ENCODE results near the gene EXD3.
A peak's percentile ranks its signal among the peaks of the same experiment; 100 is the strongest.

The EXD3 gene

DNA sequence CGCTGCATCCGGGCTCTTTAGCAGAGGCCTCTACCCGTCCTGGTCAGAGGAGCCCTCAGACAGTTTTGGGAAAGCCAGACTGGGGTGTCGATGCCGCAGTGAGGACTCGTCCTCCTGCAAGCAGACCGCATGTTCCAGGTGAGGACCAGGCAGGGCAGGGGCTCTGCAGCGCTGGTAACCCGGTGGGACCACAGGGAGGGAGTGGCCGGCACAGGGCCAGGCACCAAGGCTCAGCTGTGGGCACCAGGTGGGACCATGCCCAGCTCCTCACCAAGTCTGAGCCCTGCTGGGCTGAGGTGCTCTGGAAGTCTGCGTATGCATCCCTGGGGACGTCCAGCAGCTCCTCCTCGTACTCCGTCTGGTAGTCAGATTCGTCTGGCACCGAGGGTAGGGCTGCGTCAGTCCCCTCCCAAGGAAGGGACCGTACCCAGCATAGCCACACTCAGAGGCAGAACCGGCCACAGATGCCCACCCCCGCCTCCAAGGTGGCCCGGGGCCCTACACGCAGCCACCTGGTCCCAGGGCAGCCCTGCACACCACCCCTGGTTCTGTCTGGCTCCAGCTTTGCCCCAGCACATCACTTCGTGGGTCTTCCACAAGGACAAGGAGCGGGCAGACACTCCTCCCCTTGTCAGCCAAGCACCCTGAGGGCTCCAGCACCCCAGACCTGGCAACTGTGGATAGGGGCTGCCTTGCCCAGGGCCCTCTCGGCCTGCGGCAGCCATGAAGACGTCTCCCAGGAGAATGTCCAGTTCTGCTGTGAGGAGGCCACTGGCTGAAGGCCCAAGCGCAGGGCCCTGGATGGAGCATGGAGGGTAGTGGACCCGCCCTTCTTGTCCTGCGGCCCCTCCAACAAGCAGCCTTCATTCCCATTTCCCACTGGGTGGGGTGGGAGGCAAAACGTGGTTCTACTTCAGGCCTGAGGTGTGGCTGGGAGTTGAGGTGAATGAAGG lies 37.7 kb upstream of the EXD3 start:
- H2BK5ac ChIP-seq (ENCODE audit: low read length): peak overlapping the region; percentile 16
- peaks cover 0 to 6% (median 0%) of the 10 kb centered on the region in 3 experiments for H3K27me3 ChIP-seq (ENCODE audit: control insufficient read depth in 3 of 3, insufficient read depth in 3 of 3, low read depth in 1 of 3, low read length in 3 of 3)
- H3K18ac ChIP-seq (ENCODE audit: low read length): peak overlapping the region; percentile 27
- H3K27ac ChIP-seq (replicated peaks; ENCODE audit: low read length): no peak overlapping the region
- WGBS, 2 donors (ENCODE audit: extremely low coverage in 2 of 2, insufficient read length in 2 of 2, insufficient replicate concordance in 1 of 2): no CpG with 5 or more reads among the region's 31 CpGs
- peak overlapping the region; percentile 99 for H2AFZ ChIP-seq (ENCODE audit: low read length)
- no peak overlapping the region for H3K4ac ChIP-seq (ENCODE audit: low read length)
- peak overlapping the region; percentile 49 for H2BK12ac ChIP-seq (ENCODE audit: low read length)
- DNase-seq (ENCODE audit: low spot score): no peak
- peak overlapping the region; percentile 76 for H3K14ac ChIP-seq (ENCODE audit: low read length)
- H2BK15ac ChIP-seq (ENCODE audit: low read length): peak overlapping the region; percentile 100
- H4K8ac ChIP-seq (ENCODE audit: low read depth, low read length): peak overlapping the region; percentile 96
- H2BK120ac ChIP-seq (ENCODE audit: low read depth, low read length): no peak overlapping the region
- no peak overlapping the region for H3K4me2 ChIP-seq (ENCODE audit: insufficient read depth, low read length, poor library complexity, severe bottlenecking)
- peaks cover 10 to 11% of the 10 kb centered on the region in 2 donors for H3K4me1 ChIP-seq (ENCODE audit: control insufficient read depth in 2 of 2, insufficient read depth in 1 of 2, low read depth in 1 of 2, low read length in 2 of 2)
- peak overlapping the region; percentile 90 for H2AK5ac ChIP-seq (ENCODE audit: low read depth, low read length)
- peaks cover 0 to 2% of the 10 kb centered on the region in 2 donors for H3K9me3 ChIP-seq (replicated peaks in 1 of 2; ENCODE audit: control insufficient read depth in 2 of 2, insufficient read depth in 1 of 2, low read depth in 1 of 2, low read length in 2 of 2)
- no peak overlapping the region for H4K91ac ChIP-seq (ENCODE audit: low read depth, low read length, poor library complexity)
- no peak overlapping the region for H3K9ac ChIP-seq (ENCODE audit: low read depth, low read length, poor library complexity)
- no peak overlapping the region for H3K23ac ChIP-seq (ENCODE audit: low read depth, low read length, poor library complexity)
- H3K4me3 ChIP-seq (ENCODE audit: low read length in 2 of 2): no peak overlapping the region
- H3K79me1 ChIP-seq (ENCODE audit: low read depth, low read length): peaks cover 17% of the 10 kb centered on the region
- peaks cover 14 to 22% of the 10 kb centered on the region in 2 donors for H3K36me3 ChIP-seq (replicated peaks in 1 of 2; ENCODE audit: control insufficient read depth in 2 of 2, insufficient read depth in 2 of 2, low read length in 2 of 2)

DNA sequence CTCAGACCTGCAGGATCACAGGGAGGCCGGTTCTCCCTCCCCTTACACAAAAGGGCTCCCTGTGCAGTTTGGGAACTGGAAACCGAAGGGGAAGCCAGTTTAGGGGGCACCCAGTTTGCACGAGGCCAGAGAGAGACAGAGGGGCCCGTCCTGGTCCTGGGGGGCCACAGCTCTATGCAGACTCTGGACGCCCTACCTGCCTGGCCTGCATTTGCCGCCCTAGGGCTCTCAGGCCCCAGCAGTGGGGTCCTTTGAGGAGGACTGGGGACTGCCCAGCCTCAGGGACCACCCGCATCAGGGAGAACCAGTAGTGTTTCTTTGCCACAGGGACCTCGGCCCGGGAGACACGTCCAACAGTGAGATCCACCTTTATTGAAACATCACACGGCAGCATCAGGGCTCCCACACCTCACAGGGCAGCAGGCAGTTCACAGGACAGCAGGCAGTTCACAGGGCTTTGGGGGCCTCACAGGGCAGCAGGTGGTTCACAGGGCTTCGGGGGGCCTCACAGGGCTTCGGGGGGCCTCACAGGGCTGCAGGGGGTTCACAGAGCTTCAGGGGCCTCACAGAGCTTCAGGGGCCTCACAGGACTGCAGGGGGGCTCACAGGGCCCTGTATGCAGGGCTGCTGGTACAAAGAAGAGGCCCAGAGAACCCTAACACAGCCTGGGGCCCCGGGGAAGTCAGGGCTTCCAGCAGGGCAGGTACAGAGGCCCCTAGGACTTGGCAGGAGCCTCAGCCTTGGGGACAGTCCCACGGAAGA lies 36.8 kb upstream of the EXD3 start:
- Histone ChIP-seq H2AFZ (ENCODE audit: low read length) (peak overlapping the region; percentile 99), H3K23ac (ENCODE audit: low read depth, low read length, poor library complexity) (peak overlapping the region; percentile 69), H3K14ac (ENCODE audit: low read length) (peak overlapping the region; percentile 14), H2AK5ac (ENCODE audit: low read depth, low read length) (peak overlapping the region; percentile 90), H3K4me2 (ENCODE audit: insufficient read depth, low read length, poor library complexity, severe bottlenecking) (peak overlapping the region; percentile 97), H2BK15ac (ENCODE audit: low read length) (peak overlapping the region; percentile 100), H3K4ac (ENCODE audit: low read length) (peak overlapping the region; percentile 93), H3K9ac (ENCODE audit: low read depth, low read length, poor library complexity) (no peak overlapping the region), H2BK5ac (ENCODE audit: low read length) (peak overlapping the region; percentile 16), H4K8ac (ENCODE audit: low read depth, low read length) (peak overlapping the region; percentile 70), H2BK12ac (ENCODE audit: low read length) (peak overlapping the region; percentile 90), H3K36me3 (replicated peaks in 1 of 2; ENCODE audit: control insufficient read depth in 2 of 2, insufficient read depth in 2 of 2, low read length in 2 of 2) (peaks cover 19 to 31% of the 10 kb centered on the region in 2 donors), H3K27ac (replicated peaks; ENCODE audit: low read length) (no peak overlapping the region), H4K91ac (ENCODE audit: low read depth, low read length, poor library complexity) (no peak overlapping the region), H3K79me1 (ENCODE audit: low read depth, low read length) (peaks cover 20% of the 10 kb centered on the region), H3K9me3 (replicated peaks in 1 of 2; ENCODE audit: control insufficient read depth in 2 of 2, insufficient read depth in 1 of 2, low read depth in 1 of 2, low read length in 2 of 2) (peaks cover 0 to 2% of the 10 kb centered on the region in 2 donors), H2BK120ac (ENCODE audit: low read depth, low read length) (no peak overlapping the region), H3K4me3 (ENCODE audit: low read length in 2 of 2) (peak overlapping the region in 1 of 2 donors; percentile 81), H3K4me1 (ENCODE audit: control insufficient read depth in 2 of 2, insufficient read depth in 1 of 2, low read depth in 1 of 2, low read length in 2 of 2) (peaks cover 11 to 14% of the 10 kb centered on the region in 2 donors), H3K27me3 (ENCODE audit: control insufficient read depth in 3 of 3, insufficient read depth in 3 of 3, low read depth in 1 of 3, low read length in 3 of 3) (peaks cover 0 to 6% (median 0%) of the 10 kb centered on the region in 3 experiments), H3K18ac (ENCODE audit: low read length) (peak overlapping the region; percentile 78)
- no CpG with 5 or more reads among the region's 15 CpGs for WGBS, 2 donors (ENCODE audit: extremely low coverage in 2 of 2, insufficient read length in 2 of 2, insufficient replicate concordance in 1 of 2)
- no peak for DNase-seq (ENCODE audit: low spot score)

DNA sequence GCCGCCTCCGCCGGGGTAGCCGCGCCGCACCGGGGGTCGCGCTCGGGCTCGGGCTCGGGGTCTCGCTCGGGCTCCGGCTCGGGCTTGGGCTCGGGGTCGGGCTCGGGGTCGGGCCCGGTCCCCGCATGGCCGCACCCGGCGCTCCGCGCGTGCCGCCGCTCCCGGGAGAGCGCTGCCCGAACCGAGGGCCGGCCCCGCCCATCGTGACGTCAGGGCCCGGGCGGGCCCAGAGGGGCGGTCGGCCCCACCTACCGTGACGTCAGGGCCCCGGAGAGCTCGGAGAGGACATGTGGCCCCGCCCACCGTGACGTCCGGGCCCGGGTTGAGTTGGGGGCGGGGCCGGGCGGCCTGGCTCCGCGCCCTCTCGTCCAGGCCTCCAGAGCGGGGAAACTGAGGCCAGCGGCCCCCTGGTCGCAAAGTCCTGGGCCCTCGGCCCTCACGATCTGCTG lies 36.2 kb upstream of the EXD3 start, which contains the start of gene NSMF:
Gene NSMF (minus strand): TSS at position 183 of the 449 bp plus-strand sequence. CDS start 232 bp downstream, outside the sequence.
- Histone ChIP-seq H2AFZ (ENCODE audit: low read length) (peak within 1 kb of the TSS; percentile 99), H3K4me2 (ENCODE audit: insufficient read depth, low read length, poor library complexity, severe bottlenecking) (peak within 1 kb of the TSS; percentile 97), H3K27me3 (ENCODE audit: control insufficient read depth in 3 of 3, insufficient read depth in 3 of 3, low read depth in 1 of 3, low read length in 3 of 3) (peaks cover 0 to 6% (median 0%) of the 10 kb centered on the region in 3 experiments), H4K91ac (ENCODE audit: low read depth, low read length, poor library complexity) (no peak within 1 kb of the TSS), H2BK12ac (ENCODE audit: low read length) (peak within 1 kb of the TSS; percentile 90), H3K9ac (ENCODE audit: low read depth, low read length, poor library complexity) (peak within 1 kb of the TSS; percentile 99), H3K4me1 (ENCODE audit: control insufficient read depth in 2 of 2, insufficient read depth in 1 of 2, low read depth in 1 of 2, low read length in 2 of 2) (peaks cover 11 to 20% of the 10 kb centered on the region in 2 donors), H3K4me3 (ENCODE audit: low read length in 2 of 2) (peak within 1 kb of the TSS; percentile 81 to 91), H2BK15ac (ENCODE audit: low read length) (peak within 1 kb of the TSS; percentile 100), H2BK5ac (ENCODE audit: low read length) (peak within 1 kb of the TSS; percentile 82), H3K14ac (ENCODE audit: low read length) (peak within 1 kb of the TSS; percentile 98), H4K8ac (ENCODE audit: low read depth, low read length) (peak within 1 kb of the TSS; percentile 70), H2AK5ac (ENCODE audit: low read depth, low read length) (peak within 1 kb of the TSS; percentile 99), H3K79me1 (ENCODE audit: low read depth, low read length) (peaks cover 23% of the 10 kb centered on the region), H3K9me3 (replicated peaks in 1 of 2; ENCODE audit: control insufficient read depth in 2 of 2, insufficient read depth in 1 of 2, low read depth in 1 of 2, low read length in 2 of 2) (peaks cover 0 to 2% of the 10 kb centered on the region in 2 donors), H3K27ac (replicated peaks; ENCODE audit: low read length) (no peak within 1 kb of the TSS), H2BK120ac (ENCODE audit: low read depth, low read length) (peak within 1 kb of the TSS; percentile 17), H3K36me3 (replicated peaks in 1 of 2; ENCODE audit: control insufficient read depth in 2 of 2, insufficient read depth in 2 of 2, low read length in 2 of 2) (peaks cover 19 to 37% of the 10 kb centered on the region in 2 donors), H3K23ac (ENCODE audit: low read depth, low read length, poor library complexity) (peak within 1 kb of the TSS; percentile 93), H3K18ac (ENCODE audit: low read length) (peak within 1 kb of the TSS; percentile 93), H3K4ac (ENCODE audit: low read length) (peak within 1 kb of the TSS; percentile 93)
- no CpG with 5 or more reads among the region's 62 CpGs for WGBS, 2 donors (ENCODE audit: extremely low coverage in 2 of 2, insufficient read length in 2 of 2, insufficient replicate concordance in 1 of 2)
- DNase-seq (ENCODE audit: low spot score): peak; percentile 92
